NCI-H187 (cell line): ENCODE results near the gene TTBK2.

ENCODE experiments used
- DNase-seq, 2 experiments: peaks; one replicate each; lab custom pipeline; 2025; lab: John Stamatoyannopoulos, UW

The TTBK2 gene

DNA sequence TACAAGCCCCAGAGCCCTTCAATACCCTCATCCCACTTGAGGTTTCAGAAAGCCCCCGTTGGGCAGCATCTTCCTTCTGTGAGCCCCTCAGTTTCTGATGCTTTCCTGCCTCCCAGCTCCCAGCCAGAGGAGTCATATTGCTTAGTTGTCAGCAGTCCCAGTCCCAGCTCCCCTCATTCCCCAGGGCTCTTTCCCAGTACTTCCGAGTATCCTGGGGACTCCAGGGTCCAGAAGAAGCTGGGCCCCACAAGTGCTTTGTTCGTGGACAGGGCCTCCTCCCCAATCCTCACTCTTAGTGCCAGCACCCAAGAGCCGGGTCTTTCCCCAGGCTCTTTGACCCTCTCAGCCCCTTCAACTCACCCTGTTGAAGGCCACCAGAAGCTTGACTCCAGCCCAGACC lies 227.6 kb downstream of the TTBK2 start:
- DNase-seq, result no peak

DNA sequence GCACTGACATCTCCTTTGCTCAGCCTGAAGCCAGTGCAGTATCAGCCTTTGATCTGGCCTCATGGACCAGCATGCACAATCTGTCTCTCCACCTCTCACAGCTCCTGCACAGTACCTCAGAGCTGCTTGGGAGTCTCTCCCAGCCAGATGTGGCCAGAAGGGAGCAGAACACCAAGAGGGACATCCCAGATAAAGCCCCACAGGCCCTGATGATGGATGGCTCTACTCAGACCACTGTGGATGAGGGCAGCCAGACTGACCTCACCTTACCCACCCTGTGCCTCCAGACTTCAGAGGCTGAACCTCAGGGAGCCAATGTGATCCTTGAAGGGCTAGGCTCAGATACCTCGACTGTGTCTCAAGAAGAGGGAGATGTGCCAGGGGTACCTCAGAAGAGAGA lies 228.0 kb downstream of the TTBK2 start:
- no peak for DNase-seq

DNA sequence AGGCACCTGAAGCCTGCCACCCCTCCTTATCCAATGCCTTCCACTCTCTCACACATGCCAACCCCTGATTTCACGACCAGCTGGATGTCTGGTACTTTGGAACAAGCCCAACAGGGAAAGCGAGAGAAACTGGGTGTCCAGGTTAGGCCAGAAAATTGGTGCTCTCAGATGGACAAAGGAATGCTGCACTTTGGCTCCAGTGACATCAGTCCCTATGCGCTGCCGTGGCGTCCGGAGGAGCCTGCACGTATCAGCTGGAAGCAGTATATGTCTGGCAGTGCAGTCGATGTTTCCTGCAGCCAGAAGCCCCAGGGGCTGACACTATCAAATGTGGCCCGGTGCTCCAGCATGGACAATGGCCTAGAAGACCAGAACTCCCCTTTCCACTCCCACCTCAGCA lies 228.8 kb downstream of the TTBK2 start:
- no peak for DNase-seq

DNA sequence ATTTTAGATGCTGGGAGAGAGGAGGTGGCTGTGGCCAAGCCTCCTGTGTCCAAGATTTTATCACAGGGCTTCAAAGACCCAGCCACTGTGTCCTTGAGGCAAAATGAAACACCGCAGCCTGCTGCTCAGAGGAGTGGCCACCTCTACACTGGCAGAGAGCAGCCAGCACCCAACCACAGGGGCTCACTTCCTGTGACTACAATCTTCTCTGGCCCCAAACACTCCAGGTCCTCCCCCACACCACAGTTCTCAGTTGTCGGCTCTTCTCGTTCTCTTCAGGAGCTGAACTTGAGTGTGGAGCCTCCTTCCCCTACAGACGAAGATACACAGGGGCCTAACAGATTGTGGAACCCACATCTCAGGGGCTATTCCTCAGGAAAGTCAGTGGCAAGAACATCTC lies 229.3 kb downstream of the TTBK2 start:
- DNase-seq, result no peak
